Breast epithelium (tissue), 3 donors: ENCODE data around the gene CDH13.

ENCODE experiments used
- CTCF ChIP-seq, 3 donors: fragments of 450-650 bp; IDR thresholded peaks; one replicate each; pipeline ENCODE4 v1.5.1; 2016 to 2017; ENCODE audit warnings: antibody characterized with exemption in 3 of 3, mild to moderate bottlenecking in 3 of 3, moderate library complexity in 3 of 3
- POLR2A ChIP-seq: fragments of 450-650 bp; IDR thresholded peaks from one replicate; pipeline ENCODE4 v1.6.1; 2016; ENCODE audit warnings: antibody characterized with exemption, mild to moderate bottlenecking, moderate library complexity

- no peak for TF ChIP-seq CTCF (IDR thresholded peaks at IDR 0.05)
- no peak for TF ChIP-seq POLR2A
Observed at GRCh38 chr16:82763371-82763770, 136.6 kb downstream of the CDH13 start.
